ENCODE results near the gene PPP1R2. TPM values are rescaled to one million over a fixed set of nuclear protein-coding genes. Genes with fewer than 3 reads are reported as not detected.
"Not testable (repeated sequence)": the region's sequence is repeated elsewhere in the genome, so short reads cannot be mapped to it uniquely, and the experiment has no call there.

PPP1R2 gene
- total RNA-seq, 1 experiment from 2014 or later = 38.3 TPM

DNA sequence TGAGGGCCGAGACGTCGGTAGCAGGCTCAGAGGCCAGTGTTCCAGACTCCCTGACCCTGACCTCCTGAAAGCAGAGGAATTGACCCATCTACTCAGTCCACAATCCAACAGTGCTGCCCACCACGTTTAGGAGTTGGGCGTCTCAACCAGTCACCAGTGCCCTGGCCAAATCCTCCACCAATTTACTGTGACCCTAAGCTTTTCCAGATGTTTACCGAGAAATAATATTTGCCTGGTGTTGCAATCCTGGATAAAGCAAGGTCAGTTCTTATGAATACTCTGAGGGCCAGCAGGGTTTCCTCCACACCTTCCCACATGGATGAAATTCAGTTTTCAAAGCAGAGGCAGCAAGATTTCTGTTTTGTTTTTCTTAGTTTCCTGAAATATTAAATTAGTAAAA, 48.1 kb upstream of the PPP1R2 start:
- no peaks in the 10 kb centered on the region for H3K23me2 ChIP-seq (ENCODE audit: insufficient read length, low read depth, low read length, poor library complexity, severe bottlenecking)
- no peak overlapping the region for H3K18ac ChIP-seq (ENCODE audit: insufficient read length, low read depth, low read length)
- peaks cover 4% of the 10 kb centered on the region for H3K27me3 Mint-ChIP-seq (ENCODE audit: low read depth)
- no peak for TF ChIP-seq CTCF (conservative IDR thresholded peaks at IDR 0.05)
- no peak for DNase-seq
- no peak overlapping the region for H3K4ac ChIP-seq (ENCODE audit: low read depth, low read length)
- H3K4me3 Mint-ChIP-seq = no peak overlapping the region
- no CpG with 5 or more reads among the region's 6 CpGs for WGBS (ENCODE audit: extremely low coverage, insufficient read length, low lambda C conversion rate)
- H3K9ac ChIP-seq (ENCODE audit: extremely low read depth, insufficient read length, low read length) = no peak overlapping the region
- no peak overlapping the region for H2BK15ac ChIP-seq (ENCODE audit: low read depth, low read length)
- no peak overlapping the region for H4K91ac ChIP-seq (ENCODE audit: insufficient read length, low read depth, low read length)
- no peak overlapping the region for H3K27ac ChIP-seq (ENCODE audit: insufficient read length, low read depth, low read length)
- no peaks in the 10 kb centered on the region for H3K36me3 Mint-ChIP-seq (ENCODE audit: insufficient read depth in 1 of 3, low read depth in 3 of 3)
- no peaks in the 10 kb centered on the region for H3K79me1 ChIP-seq (ENCODE audit: insufficient read depth, low read depth, low read length, poor library complexity, severe bottlenecking)
- H3K9me3 ChIP-seq (ENCODE audit: control insufficient read depth, low read depth, low read length) = no peaks in the 10 kb centered on the region
- no peak overlapping the region for H4K8ac ChIP-seq (replicated peaks; ENCODE audit: insufficient read length, low read depth, low read length)
- no peak overlapping the region for H2BK120ac ChIP-seq (ENCODE audit: low read depth, low read length, poor library complexity, severe bottlenecking)
- H4K5ac ChIP-seq (ENCODE audit: insufficient read length, low read depth, low read length) = no peak overlapping the region
- no peaks in the 10 kb centered on the region for H3K4me1 ChIP-seq (ENCODE audit: insufficient read depth, low read length)
- no peak overlapping the region for H3T11ph ChIP-seq (ENCODE audit: low read length)
- no peak overlapping the region for H2BK20ac ChIP-seq (ENCODE audit: low read depth, low read length, poor library complexity, severe bottlenecking)
- H2AFZ ChIP-seq (ENCODE audit: low read length) = no peak overlapping the region
- H3K27me3 ChIP-seq (ENCODE audit: insufficient read depth, low read length) = no peaks in the 10 kb centered on the region
- no peak overlapping the region for H2BK5ac ChIP-seq (ENCODE audit: insufficient read length, low read length)
- no peak overlapping the region for H3K4me2 ChIP-seq (ENCODE audit: insufficient read depth, insufficient read length, low read length)
- no peak overlapping the region for H3K14ac ChIP-seq (ENCODE audit: insufficient read depth, low read length)
- H3K79me2 ChIP-seq (ENCODE audit: insufficient read depth, low read length) = no peaks in the 10 kb centered on the region
- no peaks in the 10 kb centered on the region for H4K20me1 ChIP-seq (ENCODE audit: control insufficient read depth, insufficient read depth, insufficient read length)
- H3K23ac ChIP-seq (ENCODE audit: insufficient read length, low read depth, low read length) = no peak overlapping the region
- H3K56ac ChIP-seq (ENCODE audit: insufficient read length, low read depth, low read length) = no peak overlapping the region
- H3K9me3 Mint-ChIP-seq = peaks cover 0 to 7% of the 10 kb centered on the region in 2 experiments; a peak in 2 of 5 replicates
- no peak overlapping the region for H3K27ac Mint-ChIP-seq
- no peaks in the 10 kb centered on the region for H3K4me1 Mint-ChIP-seq
- H2BK12ac ChIP-seq (ENCODE audit: insufficient read length, low read depth, low read length) = no peak overlapping the region
- H2AK5ac ChIP-seq (ENCODE audit: insufficient read length, low read length) = no peak overlapping the region

DNA sequence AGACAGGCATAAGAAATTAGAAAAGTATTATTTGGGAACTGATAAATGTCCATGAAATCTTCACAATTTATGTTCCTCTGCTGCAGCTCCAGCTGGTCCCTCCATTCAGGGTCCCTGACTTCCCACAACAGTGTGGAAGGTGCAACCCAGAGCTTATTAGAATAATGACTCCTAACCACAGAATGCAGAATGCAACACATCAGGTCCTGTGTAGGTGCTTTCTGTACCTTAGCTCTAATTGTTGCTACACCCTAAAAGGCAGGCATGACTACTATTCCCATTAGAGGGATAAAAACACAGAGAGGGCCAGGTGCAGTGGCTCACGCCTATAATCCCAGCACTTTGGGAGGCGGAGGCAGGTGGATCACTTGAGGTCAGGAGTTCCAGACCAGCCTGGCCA, 47.3 kb upstream of the PPP1R2 start:
- not testable (repeated sequence) for H3K36me3 Mint-ChIP-seq (ENCODE audit: insufficient read depth in 1 of 3, low read depth in 3 of 3); H2BK12ac ChIP-seq (ENCODE audit: insufficient read length, low read depth, low read length); H4K20me1 ChIP-seq (ENCODE audit: control insufficient read depth, insufficient read depth, insufficient read length); H3K23ac ChIP-seq (ENCODE audit: insufficient read length, low read depth, low read length); H2BK120ac ChIP-seq (ENCODE audit: low read depth, low read length, poor library complexity, severe bottlenecking); H4K91ac ChIP-seq (ENCODE audit: insufficient read length, low read depth, low read length); H2BK20ac ChIP-seq (ENCODE audit: low read depth, low read length, poor library complexity, severe bottlenecking); H3K23me2 ChIP-seq (ENCODE audit: insufficient read length, low read depth, low read length, poor library complexity, severe bottlenecking); H2AK5ac ChIP-seq (ENCODE audit: insufficient read length, low read length); H3K4me3 Mint-ChIP-seq; H3K4me2 ChIP-seq (ENCODE audit: insufficient read depth, insufficient read length, low read length); H3K9ac ChIP-seq (ENCODE audit: extremely low read depth, insufficient read length, low read length); H3T11ph ChIP-seq (ENCODE audit: low read length); H3K27me3 ChIP-seq (ENCODE audit: insufficient read depth, low read length); H3K14ac ChIP-seq (ENCODE audit: insufficient read depth, low read length); DNase-seq; H3K4me1 ChIP-seq (ENCODE audit: insufficient read depth, low read length); H3K56ac ChIP-seq (ENCODE audit: insufficient read length, low read depth, low read length); H3K79me2 ChIP-seq (ENCODE audit: insufficient read depth, low read length); H4K5ac ChIP-seq (ENCODE audit: insufficient read length, low read depth, low read length); H3K18ac ChIP-seq (ENCODE audit: insufficient read length, low read depth, low read length); H3K27ac ChIP-seq (ENCODE audit: insufficient read length, low read depth, low read length); H3K27ac Mint-ChIP-seq; H3K9me3 ChIP-seq (ENCODE audit: control insufficient read depth, low read depth, low read length); H3K4ac ChIP-seq (ENCODE audit: low read depth, low read length); H3K79me1 ChIP-seq (ENCODE audit: insufficient read depth, low read depth, low read length, poor library complexity, severe bottlenecking); H4K8ac ChIP-seq (replicated peaks; ENCODE audit: insufficient read length, low read depth, low read length); H3K9me3 Mint-ChIP-seq; H2BK15ac ChIP-seq (ENCODE audit: low read depth, low read length); H3K27me3 Mint-ChIP-seq (ENCODE audit: low read depth); H3K4me1 Mint-ChIP-seq; H2AFZ ChIP-seq (ENCODE audit: low read length); H2BK5ac ChIP-seq (ENCODE audit: insufficient read length, low read length)
- WGBS (ENCODE audit: extremely low coverage, insufficient read length, low lambda C conversion rate) = no CpG with 5 or more reads among the region's 2 CpGs
